HG02623 (cell line): Measurements from ENCODE around the gene GRIFIN.
"Not testable (repeated sequence)": the region's sequence is repeated elsewhere in the genome, so short reads cannot be mapped to it uniquely, and the experiment has no call there.

Source experiments
- ATAC-seq: cut with Tn5 transposase; IDR thresholded peaks from one replicate; pipeline ENCODE4 v1.9.1; 2021; ENCODE audit warnings: moderate library complexity; ENCODE audit not compliant: unreplicated experiment

The GRIFIN gene

GRCh38 chr7:2480070-2480408, 3.8 kb upstream of the GRIFIN start:
- no peak for ATAC-seq

- ATAC-seq = no peak
These were observed 3.3 kb upstream of the GRIFIN start for GRCh38 chr7:2479276-2480069.

- ATAC-seq = no peak
These were observed 2.6 kb upstream of the GRIFIN start for GRCh38 chr7:2478800-2479199.

- no peak for ATAC-seq
These were observed 2.2 kb upstream of the GRIFIN start for GRCh38 chr7:2478399-2478785.

- ATAC-seq = no peak
These were observed 1.5 kb upstream of the GRIFIN start for GRCh38 chr7:2477447-2478398.

- no peak for ATAC-seq
These were observed 713 bp upstream of the GRIFIN start for GRCh38 chr7:2476776-2477446.

- ATAC-seq = no peak
These were observed 551 bp downstream of the GRIFIN start for GRCh38 chr7:2475678-2476015.

- ATAC-seq = no peak
These were observed 1.2 kb downstream of the GRIFIN start for GRCh38 chr7:2474813-2475677.

- ATAC-seq = no peak
These were observed 2.0 kb downstream of the GRIFIN start for GRCh38 chr7:2474224-2474623.

- no peak for ATAC-seq
These were observed 2.6 kb downstream of the GRIFIN start for GRCh38 chr7:2473496-2474180.

GRCh38 chr7:2472739-2473138, 3.5 kb downstream of the GRIFIN start:
- ATAC-seq = no peak

GRCh38 chr7:2471396-2471795, 4.8 kb downstream of the GRIFIN start:
- no peak for ATAC-seq

- ATAC-seq = no peak
These were observed 5.2 kb downstream of the GRIFIN start for GRCh38 chr7:2471022-2471329.

- ATAC-seq = no peak
These were observed 5.8 kb downstream of the GRIFIN start for GRCh38 chr7:2470204-2471021.

GRCh38 chr7:2469460-2470203, 6.6 kb downstream of the GRIFIN start:
- ATAC-seq = not testable (repeated sequence)

GRCh38 chr7:2468227-2468626, 8.0 kb downstream of the GRIFIN start:
- ATAC-seq = no peak

GRCh38 chr7:2466675-2467074, 9.5 kb downstream of the GRIFIN start:
- no peak for ATAC-seq

GRCh38 chr7:2465928-2466327, 10.3 kb downstream of the GRIFIN start:
- ATAC-seq = no peak

- no peak for ATAC-seq
These were observed 13.5 kb downstream of the GRIFIN start for GRCh38 chr7:2462731-2463130.
